ENCODE results near the gene IFIT1B. TPM values are rescaled to one million over a fixed set of nuclear protein-coding genes. Genes with fewer than 3 reads are reported as not detected.
"Not testable (repeated sequence)": the region's sequence is repeated elsewhere in the genome, so short reads cannot be mapped to it uniquely, and the experiment has no call there.

IFIT1B gene, protein sequence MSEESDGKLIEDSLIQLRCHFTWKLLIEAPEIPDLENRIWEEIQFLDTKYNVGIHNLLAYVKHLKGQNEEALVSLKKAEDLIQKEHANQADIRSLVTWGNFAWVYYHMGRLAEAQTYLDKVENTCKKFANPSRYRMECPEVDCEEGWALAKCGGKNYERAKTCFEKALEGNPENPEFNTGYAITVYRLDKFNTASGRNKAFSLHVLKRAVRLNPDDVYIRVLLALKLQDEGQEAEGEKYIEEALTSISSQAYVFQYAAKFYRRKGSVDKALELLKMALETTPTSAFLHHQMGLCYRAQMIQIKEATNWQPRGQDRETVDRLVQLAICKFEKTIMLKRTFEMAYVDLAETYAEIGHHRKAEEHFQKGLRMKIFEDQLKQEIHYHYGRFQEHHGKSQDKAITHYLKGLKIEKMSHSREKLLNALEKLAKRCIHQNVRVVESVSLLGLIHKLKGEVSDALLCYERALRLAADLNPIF
- 0.15 TPM for polyA plus RNA-seq (ENCODE audit: insufficient read length)
- long read RNA-seq, donor 1: 0 reads
- long read RNA-seq, donor 2: 0 reads
- long read RNA-seq, donor 3: 0 reads
- long read RNA-seq, donor 4: 0 reads
- long read RNA-seq, donor 5: 0 reads
- long read RNA-seq, donor 6: 0 reads
- long read RNA-seq, donor 7: 0 reads
- long read RNA-seq, donor 8: 0 reads

DNA sequence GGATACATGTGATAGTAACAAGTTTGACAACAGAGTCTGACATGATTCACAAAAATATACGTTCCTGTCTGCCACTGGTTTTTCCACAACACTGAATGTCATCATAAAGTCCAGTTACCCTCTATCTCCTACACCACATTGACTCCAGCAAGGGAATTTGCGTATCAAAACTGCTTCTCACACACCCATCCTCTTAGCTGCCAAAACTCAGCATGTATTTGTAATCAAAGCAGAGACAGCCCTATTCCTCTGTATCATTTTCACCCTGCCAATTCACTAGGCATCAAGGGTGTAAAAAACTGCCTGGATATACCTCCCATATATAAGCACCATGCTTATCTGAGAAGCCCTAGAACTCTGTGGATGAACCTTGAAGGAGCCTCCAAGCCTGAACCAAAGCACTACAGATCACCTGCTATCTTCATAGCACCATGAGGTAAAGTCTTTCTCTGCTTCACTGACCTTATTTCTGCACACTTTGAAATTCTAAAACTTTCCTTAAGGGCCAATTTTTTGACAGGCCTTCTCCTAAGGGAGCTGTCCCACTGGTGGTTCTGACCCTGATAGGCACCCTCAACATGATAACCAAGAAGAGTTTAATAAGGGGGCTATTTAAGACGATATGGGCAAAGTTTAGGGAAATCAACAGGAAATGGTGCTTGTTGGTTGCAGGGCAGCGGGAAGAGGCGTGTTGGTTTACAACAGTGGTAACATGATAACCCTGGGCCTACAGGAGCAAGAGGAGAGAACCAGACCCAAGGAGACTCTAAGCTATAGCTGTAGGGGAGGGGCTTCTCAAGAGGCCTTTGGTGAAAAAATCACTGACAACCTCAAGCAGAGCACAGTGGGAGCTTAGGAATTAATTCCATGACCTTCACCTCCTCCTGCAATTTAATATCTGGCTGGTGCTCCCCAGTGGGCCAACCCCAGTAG lies at the start of gene IFIT1B:
Gene IFIT1B, plus strand, starts transcription at position 352 of the 933 bp plus-strand sequence. Its CDS starts 80 bp downstream, at position 432.
- DNase-seq: no peak

DNA sequence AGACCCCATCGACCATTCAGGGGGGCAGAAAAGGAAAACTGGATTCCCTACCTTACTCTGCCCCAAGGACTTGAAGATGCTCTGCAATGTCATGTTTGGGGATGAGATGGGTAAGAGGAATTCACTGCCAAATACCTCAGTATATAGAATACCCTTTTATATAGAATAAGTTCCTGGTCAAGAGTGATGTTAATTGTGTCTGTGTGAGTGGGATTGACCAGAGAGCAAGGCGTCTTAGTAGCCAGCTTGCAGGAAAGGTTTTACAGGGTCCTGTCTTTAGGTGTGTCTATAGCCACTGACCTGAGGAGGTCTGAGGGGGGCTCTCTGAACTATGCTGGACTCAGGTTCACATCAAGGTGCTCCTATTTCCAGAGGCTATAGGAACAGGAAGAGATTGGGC lies 48.7 kb upstream of the IFIT1B start:
- no peak for DNase-seq

DNA sequence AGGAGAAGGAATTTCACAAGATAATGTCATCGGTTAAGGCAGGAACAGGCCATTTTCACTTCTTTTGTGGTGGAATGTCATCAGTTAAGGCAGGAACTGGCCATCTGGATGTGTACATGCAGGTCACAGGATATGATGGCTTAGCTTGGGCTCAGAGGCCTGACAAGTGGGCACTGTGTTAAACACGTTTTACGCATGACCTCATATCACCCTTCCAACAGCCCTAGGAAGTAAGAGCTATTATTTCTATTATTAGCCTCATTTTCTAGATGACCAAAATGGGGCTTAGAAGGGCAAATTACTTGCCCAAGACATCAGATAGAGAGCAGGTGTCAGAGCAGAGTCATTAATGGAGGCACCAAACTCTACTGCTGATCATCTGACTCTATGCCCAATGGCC lies 47.8 kb upstream of the IFIT1B start:
- not testable (repeated sequence) for DNase-seq

DNA sequence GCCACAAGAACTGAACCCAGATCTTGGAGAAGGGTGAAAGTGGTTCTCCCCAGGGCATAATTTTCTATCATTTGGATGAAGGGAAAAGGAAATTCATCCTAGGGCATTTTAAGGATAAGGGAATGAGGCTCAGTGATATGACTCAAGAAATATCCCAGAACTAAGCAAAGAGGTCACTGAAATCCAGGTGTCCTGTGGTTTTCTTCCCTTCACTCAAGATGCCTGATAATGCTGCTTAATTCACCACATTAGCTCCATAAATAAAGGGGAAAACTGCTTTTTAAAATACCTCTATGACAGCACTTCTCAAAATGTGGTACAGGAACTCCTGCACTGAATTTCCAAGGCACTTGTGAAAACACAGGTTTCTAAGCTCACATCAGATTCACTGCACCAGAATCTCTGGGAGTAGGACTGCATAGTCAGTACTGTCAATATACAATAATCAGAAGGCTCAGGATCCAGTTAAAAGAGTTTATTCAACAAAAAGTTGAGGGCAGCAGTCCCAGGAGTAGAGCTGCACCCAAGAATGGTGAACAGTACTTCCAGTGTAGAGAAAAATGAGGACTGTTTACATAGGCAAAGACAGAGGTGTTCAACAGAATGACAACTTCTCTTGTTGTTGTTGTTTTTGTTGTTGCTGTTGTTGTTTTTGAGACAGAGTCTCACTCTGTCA lies 47.2 kb upstream of the IFIT1B start:
- DNase-seq: no peak

DNA sequence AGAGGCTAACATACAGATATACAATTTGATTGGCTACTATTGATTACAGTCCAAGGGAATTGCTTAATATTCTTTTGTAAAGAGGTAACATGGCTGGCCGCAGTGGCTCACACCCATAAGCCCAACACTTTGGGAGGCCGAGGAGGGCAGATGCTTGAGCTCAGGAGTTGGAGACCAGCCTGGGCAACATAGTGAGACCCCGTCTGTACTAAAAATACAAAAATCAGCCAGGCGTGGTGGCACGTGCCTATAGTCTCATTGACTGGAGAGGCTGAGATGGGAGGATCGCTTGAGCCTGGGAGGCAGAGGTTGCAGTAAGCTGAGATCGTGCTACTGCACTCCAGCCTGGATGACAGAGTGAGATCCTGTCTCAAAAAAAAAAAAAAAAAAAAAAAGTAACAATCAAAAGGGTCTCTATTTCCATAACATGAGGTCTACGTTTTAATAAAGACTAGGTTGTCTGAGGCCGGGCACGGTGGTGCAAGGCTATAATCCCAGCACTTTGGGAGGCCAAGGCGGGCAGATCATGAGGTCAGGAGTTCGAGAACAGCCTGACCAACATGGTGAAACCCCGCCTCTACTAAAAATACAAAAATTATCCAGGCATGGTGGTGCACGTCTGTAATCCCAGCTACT lies 46.3 kb upstream of the IFIT1B start:
- not testable (repeated sequence) for DNase-seq

DNA sequence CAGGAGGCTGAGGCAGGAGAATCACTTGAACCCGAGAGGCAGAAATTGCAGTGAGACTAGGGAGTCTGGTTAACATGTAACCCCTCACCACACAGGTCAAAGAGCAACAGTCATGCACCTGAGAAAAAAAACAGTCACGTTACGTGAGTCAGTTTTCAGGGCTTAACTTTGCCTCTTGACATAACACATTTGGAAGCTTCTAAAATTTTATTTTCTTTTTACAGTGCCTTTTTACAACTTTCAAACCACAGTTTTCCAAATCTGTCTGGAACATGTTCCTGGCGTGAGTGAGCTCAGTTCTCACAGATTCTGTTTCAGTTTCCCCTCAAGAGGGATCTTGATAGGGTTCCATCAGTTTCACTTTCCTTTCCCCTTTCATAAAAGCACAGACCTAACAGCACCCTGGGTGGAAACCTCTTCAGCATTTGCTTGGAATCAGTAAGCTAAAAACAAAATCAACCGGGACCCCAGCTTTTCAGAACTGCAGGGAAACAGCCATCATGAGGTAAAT lies 45.7 kb upstream of the IFIT1B start:
- DNase-seq: no peak

DNA sequence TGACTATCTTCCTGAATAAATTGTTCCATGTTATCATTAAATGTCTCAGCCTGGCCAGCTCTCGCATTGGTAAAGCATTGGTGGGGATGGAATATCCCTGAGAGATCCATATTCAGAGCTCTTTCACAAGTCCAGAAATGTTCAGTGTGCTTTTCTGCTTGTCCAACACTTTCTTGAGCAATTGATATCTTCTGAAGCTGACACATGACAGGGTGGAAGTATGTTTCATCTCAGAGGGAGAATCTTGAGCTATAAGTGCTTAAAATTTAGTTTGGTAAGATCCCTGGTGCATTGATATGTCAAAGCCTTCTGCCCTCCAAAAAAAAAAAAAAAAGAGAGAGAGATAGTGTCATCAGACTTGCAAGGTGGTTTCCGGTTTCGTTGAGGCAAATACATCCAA lies 42.6 kb upstream of the IFIT1B start:
- DNase-seq: no peak

DNA sequence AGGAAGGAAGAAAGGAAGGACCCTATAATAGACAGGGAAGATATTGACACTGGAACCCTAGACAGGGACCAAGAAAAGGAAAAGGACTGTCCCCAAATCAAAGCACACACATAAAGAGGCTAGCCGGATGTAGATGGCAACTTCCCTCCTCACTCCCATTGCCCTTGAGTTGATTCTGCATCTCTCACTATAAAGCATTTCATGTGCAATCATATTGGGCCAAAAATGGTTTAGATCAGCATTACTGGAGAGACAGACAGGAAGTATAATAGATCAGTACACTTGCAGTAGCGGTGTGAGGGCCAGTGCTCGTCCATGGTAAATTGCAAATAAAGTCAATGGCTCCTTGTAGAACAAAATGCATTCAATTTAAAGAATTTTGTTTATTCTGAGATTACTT lies 41.6 kb upstream of the IFIT1B start:
- DNase-seq: no peak

DNA sequence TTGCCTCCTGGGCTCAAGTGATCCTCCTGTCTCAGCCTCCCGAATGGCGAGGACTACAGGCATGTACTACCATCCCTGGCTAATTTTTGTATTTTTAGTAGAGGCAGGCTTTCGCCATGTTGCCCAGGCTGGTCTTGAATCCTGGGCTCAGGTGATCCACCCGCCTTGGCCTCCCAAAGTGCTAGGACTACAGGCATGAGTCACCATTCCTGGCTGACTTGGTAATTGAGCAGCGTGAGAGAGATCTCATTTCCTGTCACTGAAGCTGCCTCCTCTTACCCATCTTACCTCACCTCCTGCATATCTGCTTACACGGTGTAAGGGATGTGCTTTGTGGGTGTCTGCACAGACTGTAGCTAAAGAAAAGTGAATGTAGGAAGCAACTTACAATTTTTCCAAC lies 40.4 kb upstream of the IFIT1B start:
- no peak for DNase-seq

DNA sequence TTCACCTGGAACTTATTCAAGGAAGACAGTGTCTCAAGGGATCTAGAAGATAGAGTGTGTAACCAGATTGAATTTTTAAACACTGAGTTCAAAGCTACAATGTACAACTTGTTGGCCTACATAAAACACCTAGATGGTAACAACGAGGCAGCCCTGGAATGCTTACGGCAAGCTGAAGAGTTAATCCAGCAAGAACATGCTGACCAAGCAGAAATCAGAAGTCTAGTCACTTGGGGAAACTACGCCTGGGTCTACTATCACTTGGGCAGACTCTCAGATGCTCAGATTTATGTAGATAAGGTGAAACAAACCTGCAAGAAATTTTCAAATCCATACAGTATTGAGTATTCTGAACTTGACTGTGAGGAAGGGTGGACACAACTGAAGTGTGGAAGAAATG lies 39.1 kb upstream of the IFIT1B start:
- DNase-seq: no peak

DNA sequence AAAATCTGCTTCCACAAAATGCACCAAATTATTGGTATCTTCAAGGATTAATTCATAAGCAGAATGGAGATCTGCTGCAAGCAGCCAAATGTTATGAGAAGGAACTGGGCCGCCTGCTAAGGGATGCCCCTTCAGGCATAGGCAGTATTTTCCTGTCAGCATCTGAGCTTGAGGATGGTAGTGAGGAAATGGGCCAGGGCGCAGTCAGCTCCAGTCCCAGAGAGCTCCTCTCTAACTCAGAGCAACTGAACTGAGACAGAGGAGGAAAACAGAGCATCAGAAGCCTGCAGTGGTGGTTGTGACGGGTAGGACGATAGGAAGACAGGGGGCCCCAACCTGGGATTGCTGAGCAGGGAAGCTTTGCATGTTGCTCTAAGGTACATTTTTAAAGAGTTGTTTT lies 38.0 kb upstream of the IFIT1B start:
- DNase-seq: no peak

DNA sequence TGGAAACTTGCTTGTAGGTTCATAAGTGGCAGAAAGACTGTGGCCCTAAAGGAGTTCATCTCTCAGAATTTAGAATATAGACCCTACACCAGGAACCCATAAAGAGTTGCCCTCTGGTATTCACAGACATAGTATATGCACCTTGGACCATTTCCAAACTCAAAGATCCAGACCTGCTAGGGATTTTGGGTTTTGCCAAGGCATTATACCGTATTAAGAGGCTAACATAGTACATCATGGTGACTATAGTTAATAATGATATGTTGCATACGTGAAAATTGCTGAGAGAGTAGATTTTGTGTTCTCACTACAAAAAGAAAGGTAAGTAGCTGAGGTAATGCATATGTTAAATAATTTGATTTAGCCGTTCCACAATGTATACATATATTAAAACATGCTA lies 36.2 kb upstream of the IFIT1B start:
- DNase-seq: no peak

DNA sequence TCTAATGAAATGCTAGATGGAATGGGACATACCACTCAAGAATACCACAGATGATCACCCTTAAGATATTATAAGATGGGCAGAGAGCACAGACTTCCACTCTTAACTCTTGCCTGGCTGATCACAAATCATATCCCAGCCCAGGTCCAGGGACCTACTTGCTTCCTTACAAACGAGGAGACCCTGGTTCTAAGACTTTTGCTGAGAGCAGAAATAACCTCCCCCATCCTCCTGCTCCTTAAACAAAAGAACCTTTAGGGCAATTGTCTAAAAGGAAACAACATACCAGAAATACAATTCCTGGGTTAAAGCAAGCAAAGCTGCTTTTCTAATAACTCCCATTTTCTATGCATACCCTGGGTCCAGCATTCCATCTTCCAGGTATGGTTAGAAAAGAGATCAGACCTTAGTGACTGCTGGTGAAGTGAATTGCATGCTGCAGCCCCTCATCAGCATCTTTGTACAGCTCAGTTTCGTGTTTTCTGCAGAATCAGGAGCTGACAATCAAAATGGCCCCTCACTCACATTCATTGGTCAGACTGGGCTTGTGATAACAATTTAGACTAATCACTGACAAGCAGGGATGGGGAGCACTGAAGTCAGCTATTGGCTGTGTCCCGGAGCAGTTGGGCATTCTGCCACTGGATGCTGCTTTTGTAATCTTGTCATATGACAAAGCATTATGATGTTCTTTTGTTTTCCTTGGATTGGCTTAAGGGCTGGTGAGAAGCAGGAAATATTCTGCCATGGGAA lies 35.5 kb upstream of the IFIT1B start:
- no peak for DNase-seq

DNA sequence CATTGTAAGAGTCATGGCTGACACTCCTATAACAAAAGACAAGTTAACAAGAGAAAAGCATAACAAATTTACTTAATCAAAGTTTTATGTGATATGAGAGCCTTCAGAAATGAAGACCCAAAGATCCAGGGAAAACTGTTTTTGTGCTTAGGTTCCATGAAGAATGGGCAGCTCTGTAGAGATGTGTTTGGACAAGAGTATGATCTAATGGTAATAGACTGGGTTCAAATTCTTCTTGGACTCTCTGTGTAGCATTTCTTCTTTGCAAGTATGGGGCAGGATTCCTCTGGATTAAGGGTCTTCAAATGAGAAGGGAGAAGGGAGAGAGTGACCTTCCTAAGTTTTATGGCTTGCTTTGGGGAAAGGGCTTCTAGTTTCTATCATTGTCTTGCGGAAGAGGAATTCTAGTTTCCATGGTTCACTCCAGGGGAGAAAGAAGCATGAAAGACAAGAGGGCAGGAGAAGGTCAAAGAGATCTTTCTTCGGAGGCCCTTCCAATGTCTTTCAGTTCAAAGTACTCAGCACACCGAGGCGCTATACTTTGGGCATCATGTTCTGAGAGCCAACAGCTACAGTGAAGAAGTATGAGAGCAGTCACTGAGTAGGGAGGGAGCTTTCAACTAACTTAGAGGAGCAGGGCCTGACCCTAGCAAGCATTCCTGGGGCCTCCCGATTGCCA lies 34.6 kb upstream of the IFIT1B start:
- DNase-seq: no peak

DNA sequence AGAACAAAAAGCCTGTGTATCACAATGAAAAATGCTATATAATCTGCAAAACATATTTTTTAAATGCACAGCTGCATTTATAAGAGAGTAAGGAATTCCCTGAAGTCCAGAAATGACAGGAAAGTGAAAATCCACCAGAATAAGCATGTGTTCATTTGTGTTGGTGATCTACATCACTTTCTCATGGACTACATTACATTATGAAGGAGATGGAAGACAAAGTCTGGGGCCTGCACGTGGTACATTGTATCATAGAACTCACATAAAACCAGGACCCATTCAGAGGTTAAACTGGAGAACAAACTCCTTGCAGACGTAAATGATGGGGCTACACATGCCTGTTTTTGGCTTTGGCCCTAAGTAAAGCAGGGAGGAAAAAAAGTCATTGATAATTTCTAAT lies 33.7 kb upstream of the IFIT1B start:
- DNase-seq: no peak

DNA sequence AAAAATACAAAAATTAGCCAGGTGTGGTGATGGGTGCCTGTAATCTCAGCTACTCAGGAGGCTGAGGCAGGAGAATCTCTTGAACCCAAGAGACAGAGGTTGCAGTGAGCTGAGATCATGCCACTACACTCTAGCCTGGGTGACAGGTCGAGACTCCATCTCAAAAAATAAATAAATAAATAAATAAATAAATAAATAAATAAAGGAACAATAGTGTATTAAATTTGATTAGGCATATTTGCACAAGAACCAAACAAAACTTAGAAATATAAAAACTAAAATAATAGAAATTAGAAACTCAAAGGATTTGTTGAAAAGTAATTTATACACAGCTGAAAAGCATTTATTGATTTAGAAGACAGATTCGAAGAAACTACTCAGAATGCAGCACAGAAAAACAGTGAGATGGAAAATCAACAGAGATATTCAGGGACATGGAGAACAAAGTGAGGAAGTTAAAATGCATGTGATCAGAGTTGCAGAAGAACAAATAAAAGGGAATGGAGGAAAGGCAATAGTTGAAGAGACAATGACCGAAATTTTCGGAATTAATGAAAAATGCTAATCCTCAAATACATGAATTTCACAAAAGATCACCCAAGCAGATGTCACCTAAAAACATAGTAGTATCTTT lies 32.4 kb upstream of the IFIT1B start:
- DNase-seq: no peak

DNA sequence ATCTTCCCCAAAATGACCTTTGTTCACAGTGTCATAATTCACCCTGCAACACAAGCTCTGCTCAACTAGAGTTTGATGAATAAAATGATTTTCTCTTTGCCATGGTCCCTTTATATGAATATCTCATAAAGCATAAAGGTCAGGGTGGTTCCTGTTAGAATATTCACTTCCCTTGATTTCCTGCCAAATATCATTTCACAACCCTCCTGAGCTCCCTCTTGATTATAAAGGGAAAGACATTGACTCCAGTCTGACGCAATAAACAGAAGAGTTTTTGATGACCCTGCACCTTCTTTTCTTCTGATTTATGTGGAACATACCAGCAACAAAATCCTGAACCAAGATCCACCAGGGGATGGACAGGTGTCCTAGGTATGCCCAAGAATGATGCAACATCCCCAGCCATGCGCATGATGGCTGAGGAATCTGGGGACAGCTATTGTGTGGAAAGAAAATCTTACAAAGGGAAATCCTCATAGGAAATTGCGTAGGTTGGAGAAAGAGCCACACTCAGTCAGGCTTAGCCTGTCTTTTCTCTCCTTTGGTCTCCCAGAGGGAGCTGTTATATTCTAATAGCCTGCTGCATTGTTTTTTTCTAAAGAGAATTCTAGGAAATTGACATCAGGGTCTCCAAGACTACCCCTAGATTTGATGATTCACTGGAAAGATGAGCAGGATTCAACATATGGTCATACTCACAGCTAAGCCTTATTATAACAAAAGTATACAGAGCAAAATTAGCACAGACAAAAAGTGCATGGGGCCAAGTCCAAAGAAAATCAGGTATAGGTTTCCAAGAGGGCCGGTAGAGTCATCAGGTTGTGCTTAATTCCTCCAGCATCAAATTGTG lies 31.2 kb upstream of the IFIT1B start:
- no peak for DNase-seq

DNA sequence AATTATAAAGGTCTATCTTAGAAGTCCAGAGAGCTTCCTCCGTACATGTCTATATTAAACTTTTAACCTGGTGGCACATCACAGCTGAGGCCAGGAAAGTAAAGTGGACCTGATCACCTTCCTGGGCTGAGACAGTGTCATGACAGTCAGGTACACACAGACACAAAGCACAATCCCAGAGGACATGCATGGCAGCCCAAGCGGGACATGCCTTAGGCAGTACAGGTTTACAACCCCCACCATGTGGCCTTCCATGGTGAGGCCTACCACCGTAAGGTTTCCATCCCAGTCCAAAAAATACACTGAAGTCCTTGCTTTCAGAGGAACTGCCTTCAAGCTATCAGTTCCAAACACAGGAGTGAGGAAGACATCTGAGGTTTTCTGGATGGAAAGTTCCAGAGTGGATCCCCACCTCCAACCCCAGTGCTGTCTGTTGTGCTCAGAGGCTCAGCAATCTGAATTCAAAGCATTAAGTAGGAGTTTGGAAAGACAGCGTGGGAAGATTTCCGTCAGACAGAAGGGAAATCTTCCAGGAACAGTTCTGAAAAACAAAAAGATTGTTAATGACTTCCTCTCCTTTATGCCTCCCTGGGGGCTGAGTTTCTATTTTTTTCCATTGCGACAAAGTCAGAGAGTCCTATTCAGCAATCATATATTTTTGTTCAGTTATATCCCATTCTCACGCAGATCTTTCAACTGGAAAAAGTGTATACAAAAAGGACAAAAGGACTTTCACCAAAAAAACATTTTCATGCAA lies 30.0 kb upstream of the IFIT1B start:
- no peak for DNase-seq

Data from left kidney (tissue), 8 donors.